Upper lobe of left lung (tissue), 4 donors: ENCODE results near the gene CSAG3.
"Not testable (repeated sequence)": the region's sequence is repeated elsewhere in the genome, so short reads cannot be mapped to it uniquely, and the experiment has no call there.

Source experiments
- EP300 ChIP-seq, 4 donors: sonication (generic); formaldehyde crosslinking; IDR thresholded peaks; one replicate each; pipeline ENCODE4 v1.5.1; 2017; ENCODE audit warnings: antibody characterized with exemption in 4 of 4, control low read depth in 2 of 4
- POLR2A ChIP-seq, 4 donors: fragments of 450-650 bp; IDR thresholded peaks; one replicate each; pipeline ENCODE4 v1.5.1; 2016 to 2017; ENCODE audit warnings: antibody characterized with exemption in 4 of 4, mild to moderate bottlenecking in 2 of 4
- POLR2AphosphoS5 ChIP-seq, 2 donors: sonication (generic); formaldehyde crosslinking; IDR thresholded peaks; one replicate each; pipeline ENCODE4 v1.5.1; 2017; ENCODE audit warnings: antibody characterized with exemption in 2 of 2
- TF ChIP-seq, protein P1 (sequence below), 6 experiments: fragments of 450-650 bp in 4 of 6; fragments of 200-600 bp in 2 of 6; sonication (generic) in 2 of 6; IDR thresholded peaks; one replicate each; pipeline ENCODE4 v1.5.1; 2016 to 2019; ENCODE audit warnings: antibody characterized with exemption in 6 of 6

GRCh38 chrX:152758918-152759317 is at the start of gene CSAG3:
- TF ChIP-seq, protein P1, sequence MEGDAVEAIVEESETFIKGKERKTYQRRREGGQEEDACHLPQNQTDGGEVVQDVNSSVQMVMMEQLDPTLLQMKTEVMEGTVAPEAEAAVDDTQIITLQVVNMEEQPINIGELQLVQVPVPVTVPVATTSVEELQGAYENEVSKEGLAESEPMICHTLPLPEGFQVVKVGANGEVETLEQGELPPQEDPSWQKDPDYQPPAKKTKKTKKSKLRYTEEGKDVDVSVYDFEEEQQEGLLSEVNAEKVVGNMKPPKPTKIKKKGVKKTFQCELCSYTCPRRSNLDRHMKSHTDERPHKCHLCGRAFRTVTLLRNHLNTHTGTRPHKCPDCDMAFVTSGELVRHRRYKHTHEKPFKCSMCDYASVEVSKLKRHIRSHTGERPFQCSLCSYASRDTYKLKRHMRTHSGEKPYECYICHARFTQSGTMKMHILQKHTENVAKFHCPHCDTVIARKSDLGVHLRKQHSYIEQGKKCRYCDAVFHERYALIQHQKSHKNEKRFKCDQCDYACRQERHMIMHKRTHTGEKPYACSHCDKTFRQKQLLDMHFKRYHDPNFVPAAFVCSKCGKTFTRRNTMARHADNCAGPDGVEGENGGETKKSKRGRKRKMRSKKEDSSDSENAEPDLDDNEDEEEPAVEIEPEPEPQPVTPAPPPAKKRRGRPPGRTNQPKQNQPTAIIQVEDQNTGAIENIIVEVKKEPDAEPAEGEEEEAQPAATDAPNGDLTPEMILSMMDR (IDR thresholded peaks at IDR 0.05): not testable (repeated sequence)
- not testable (repeated sequence) for TF ChIP-seq EP300, POLR2AphosphoS5, POLR2A (IDR thresholded peaks at IDR 0.05)
